ENCODE results near the gene SEMA5A. TPM values are rescaled to one million over a fixed set of nuclear protein-coding genes. Genes with fewer than 3 reads are reported as not detected.

SEMA5A gene
- total and polyA plus RNA-seq, 2 donors (not counting 1 experiment from before 2014, with no cell fraction given), result not detected

DNA sequence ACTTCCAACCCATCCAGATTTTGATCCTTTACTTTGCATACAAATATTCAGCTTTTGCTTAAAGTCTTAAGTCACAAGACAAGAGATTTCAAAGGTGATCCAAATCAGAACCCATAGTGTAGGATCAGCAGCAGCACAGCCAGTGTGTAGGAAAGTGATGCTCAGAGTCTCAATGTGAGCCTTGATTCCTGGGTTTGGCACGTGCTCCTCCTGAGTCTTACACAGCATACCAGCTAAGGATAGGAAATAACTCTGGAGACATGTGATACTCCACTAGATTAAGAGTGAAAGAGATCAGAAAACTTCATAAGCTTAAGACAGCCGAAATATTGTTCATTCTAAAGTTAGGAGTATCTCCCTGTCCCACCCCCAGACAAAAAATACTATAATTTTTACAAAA, 344.9 kb downstream of the SEMA5A start:
- Histone ChIP-seq H3K9ac (ENCODE audit: low read length) (no peak overlapping the region), H3K4me3 (ENCODE audit: control extremely low read depth in 1 of 5, extremely low read depth in 1 of 5, insufficient read depth in 1 of 5, low read depth in 2 of 5, low read length in 4 of 5) (no peak overlapping the region), H3K27me3 (replicated peaks in 1 of 4; ENCODE audit: control extremely low read depth in 1 of 4, control insufficient read depth in 3 of 4, insufficient read depth in 4 of 4, low read length in 3 of 4) (no peaks in the 10 kb centered on the region), H2AFZ (ENCODE audit: insufficient read depth, low read depth, low read length, poor library complexity, severe bottlenecking) (no peak overlapping the region), H4K20me1 (ENCODE audit: control insufficient read depth, insufficient read depth, low read length, poor library complexity, severe bottlenecking) (no peaks in the 10 kb centered on the region), H3K27ac (ENCODE audit: low read length in 2 of 2) (no peak overlapping the region), H3K4me2 (replicated peaks; ENCODE audit: low read depth, low read length, poor library complexity, severe bottlenecking) (no peak overlapping the region), H3K4me1 (ENCODE audit: control insufficient read depth in 2 of 2, insufficient read depth in 2 of 2, low read length in 2 of 2) (peaks cover 0 to 6% of the 10 kb centered on the region in 2 donors), H3K36me3 (replicated peaks in 1 of 2; ENCODE audit: control extremely low read depth in 1 of 2, control insufficient read depth in 1 of 2, extremely low read depth in 1 of 2, insufficient read depth in 2 of 2, low read length in 1 of 2) (no peaks in the 10 kb centered on the region), H3K9me3 (ENCODE audit: control extremely low read depth in 1 of 3, control insufficient read depth in 2 of 3, insufficient read depth in 1 of 3, low read length in 2 of 3) (peaks cover 0 to 7% (median 0%) of the 10 kb centered on the region in 3 donors), H3K79me2 (ENCODE audit: control insufficient read depth, insufficient read depth, low read length) (no peaks in the 10 kb centered on the region)
- no peak for DNase-seq
- intact Hi-C loops (cut with micrococcal nuclease), result no loop called here
- no peak for ATAC-seq (ENCODE audit: low read depth)
- Mint-ChIP-seq H3K27me3 (no peaks in the 10 kb centered on the region), H3K4me1 (peaks cover 9% of the 10 kb centered on the region), H3K4me3 (no peak overlapping the region), H3K9me3 (ENCODE audit: insufficient read depth) (no peaks in the 10 kb centered on the region), H3K27ac (no peak overlapping the region)
- POLR2A ChIA-PET, result no interaction called here
- TF ChIP-seq CTCF (IDR thresholded peaks at IDR 0.05), result no peak
- no peak for TF ChIP-seq EZH2 (IDR thresholded peaks at IDR 0.05; ENCODE audit: borderline replicate concordance, insufficient read depth, low read depth, low read length, poor library complexity, severe bottlenecking)
- WGBS (ENCODE audit: insufficient coverage), result no CpG with 5 or more reads among the region's 2 CpGs
- CTCF ChIA-PET, result no interaction called here

DNA sequence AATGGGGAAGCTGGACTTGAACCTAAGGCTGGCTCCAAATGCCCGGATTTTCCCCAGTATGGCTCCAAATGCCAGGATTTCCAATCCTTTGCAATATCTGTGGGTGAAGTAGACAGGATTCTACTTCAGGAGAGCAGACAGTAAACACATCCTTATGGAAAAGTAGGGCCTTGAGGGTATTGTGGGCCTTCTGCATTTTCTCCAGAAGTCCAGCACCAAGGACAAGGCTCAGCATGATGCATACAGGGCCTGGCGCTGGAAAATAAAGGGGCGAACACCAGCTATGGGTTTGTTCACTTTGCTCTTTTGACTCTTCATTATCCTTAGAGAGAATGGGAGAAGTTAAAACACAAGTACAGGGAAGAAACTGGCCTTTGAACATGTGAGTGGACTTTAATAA, 347.5 kb downstream of the SEMA5A start:
- intact Hi-C loops (cut with micrococcal nuclease), result no loop called here
- Mint-ChIP-seq H3K4me3 (no peak overlapping the region), H3K27me3 (no peaks in the 10 kb centered on the region), H3K9me3 (ENCODE audit: insufficient read depth) (no peaks in the 10 kb centered on the region), H3K27ac (no peak overlapping the region), H3K4me1 (peaks cover 9% of the 10 kb centered on the region)
- H3K79me2 ChIP-seq (ENCODE audit: control insufficient read depth, insufficient read depth, low read length), result no peaks in the 10 kb centered on the region
- H3K9me3 ChIP-seq (ENCODE audit: control extremely low read depth in 1 of 3, control insufficient read depth in 2 of 3, insufficient read depth in 1 of 3, low read length in 2 of 3), result peaks cover 0 to 7% (median 0%) of the 10 kb centered on the region in 3 donors
- no peak overlapping the region for H2AFZ ChIP-seq (ENCODE audit: insufficient read depth, low read depth, low read length, poor library complexity, severe bottlenecking)
- WGBS (ENCODE audit: insufficient coverage), result no CpG with 5 or more reads among the region's 3 CpGs
- H3K4me2 ChIP-seq (replicated peaks; ENCODE audit: low read depth, low read length, poor library complexity, severe bottlenecking), result no peak overlapping the region
- POLR2A ChIA-PET, result no interaction called here
- no peak overlapping the region for H3K9ac ChIP-seq (ENCODE audit: low read length)
- DNase-seq (no peak), ATAC-seq (ENCODE audit: low read depth) (no peak)
- CTCF ChIA-PET, result no interaction called here
- peaks cover 0 to 6% of the 10 kb centered on the region in 2 donors for H3K4me1 ChIP-seq (ENCODE audit: control insufficient read depth in 2 of 2, insufficient read depth in 2 of 2, low read length in 2 of 2)
- H3K4me3 ChIP-seq (ENCODE audit: control extremely low read depth in 1 of 5, extremely low read depth in 1 of 5, insufficient read depth in 1 of 5, low read depth in 2 of 5, low read length in 4 of 5), result no peak overlapping the region
- no peaks in the 10 kb centered on the region for H4K20me1 ChIP-seq (ENCODE audit: control insufficient read depth, insufficient read depth, low read length, poor library complexity, severe bottlenecking)
- no peak for TF ChIP-seq EZH2 (IDR thresholded peaks at IDR 0.05; ENCODE audit: borderline replicate concordance, insufficient read depth, low read depth, low read length, poor library complexity, severe bottlenecking)
- no peak for TF ChIP-seq CTCF (IDR thresholded peaks at IDR 0.05)
- no peaks in the 10 kb centered on the region for H3K27me3 ChIP-seq (replicated peaks in 1 of 4; ENCODE audit: control extremely low read depth in 1 of 4, control insufficient read depth in 3 of 4, insufficient read depth in 4 of 4, low read length in 3 of 4)
- H3K27ac ChIP-seq (ENCODE audit: low read length in 2 of 2), result no peak overlapping the region
- H3K36me3 ChIP-seq (replicated peaks in 1 of 2; ENCODE audit: control extremely low read depth in 1 of 2, control insufficient read depth in 1 of 2, extremely low read depth in 1 of 2, insufficient read depth in 2 of 2, low read length in 1 of 2), result no peaks in the 10 kb centered on the region

Measured in B cell (primary cell).